ENCODE data around the gene ZFR. TPM values are rescaled to one million over a fixed set of nuclear protein-coding genes. Genes with fewer than 3 reads are reported as not detected.

ZFR gene
- total RNA-seq, 1 experiment from 2014 or later = 62.4 TPM

- H2AFZ ChIP-seq (ENCODE audit: low read length) = no peak overlapping the region
- no peaks in the 10 kb centered on the region for H3K23me2 ChIP-seq (ENCODE audit: insufficient read length, low read depth, low read length, poor library complexity, severe bottlenecking)
- no peak for TF ChIP-seq CTCF (conservative IDR thresholded peaks at IDR 0.05)
- no CpG with 5 or more reads among the region's 4 CpGs for WGBS (ENCODE audit: extremely low coverage, insufficient read length, low lambda C conversion rate)
- H3K4me2 ChIP-seq (ENCODE audit: insufficient read depth, insufficient read length, low read length) = no peak overlapping the region
- Mint-ChIP-seq H3K9me3 (no peaks in the 10 kb centered on the region), H3K4me1 (peaks cover 19 to 25% of the 10 kb centered on the region in 2 experiments), H3K27ac (no peak overlapping the region; a peak in 1 of 7 replicates), H3K27me3 (ENCODE audit: low read depth) (no peaks in the 10 kb centered on the region), H3K4me3 (no peak overlapping the region), H3K36me3 (ENCODE audit: insufficient read depth in 1 of 3, low read depth in 3 of 3) (peaks cover 6 to 31% (median 24%) of the 10 kb centered on the region in 3 experiments; a peak in 6 of 7 replicates)
- no peak overlapping the region for H2BK20ac ChIP-seq (ENCODE audit: low read depth, low read length, poor library complexity, severe bottlenecking)
- H3K27me3 ChIP-seq (ENCODE audit: insufficient read depth, low read length) = no peaks in the 10 kb centered on the region
- no peak overlapping the region for H2BK5ac ChIP-seq (ENCODE audit: insufficient read length, low read length)
- no peaks in the 10 kb centered on the region for H4K20me1 ChIP-seq (ENCODE audit: control insufficient read depth, insufficient read depth, insufficient read length)
- H3K9me3 ChIP-seq (ENCODE audit: control insufficient read depth, low read depth, low read length) = no peaks in the 10 kb centered on the region
- no peak overlapping the region for H3K18ac ChIP-seq (ENCODE audit: insufficient read length, low read depth, low read length)
- no peak overlapping the region for H2BK120ac ChIP-seq (ENCODE audit: low read depth, low read length, poor library complexity, severe bottlenecking)
- no peak overlapping the region for H4K8ac ChIP-seq (replicated peaks; ENCODE audit: insufficient read length, low read depth, low read length)
- no peak for DNase-seq
- no peak overlapping the region for H2BK12ac ChIP-seq (ENCODE audit: insufficient read length, low read depth, low read length)
- H3K4me1 ChIP-seq (ENCODE audit: insufficient read depth, low read length) = peaks cover 3% of the 10 kb centered on the region; the same call in 1 of the 2 replicates
- no peak overlapping the region for H4K91ac ChIP-seq (ENCODE audit: insufficient read length, low read depth, low read length)
- no peak overlapping the region for H3K27ac ChIP-seq (ENCODE audit: insufficient read length, low read depth, low read length)
- no peak overlapping the region for H2AK5ac ChIP-seq (ENCODE audit: insufficient read length, low read length)
- H4K5ac ChIP-seq (ENCODE audit: insufficient read length, low read depth, low read length) = no peak overlapping the region
- H3K79me1 ChIP-seq (ENCODE audit: insufficient read depth, low read depth, low read length, poor library complexity, severe bottlenecking) = no peaks in the 10 kb centered on the region
- no peak overlapping the region for H3K9ac ChIP-seq (ENCODE audit: extremely low read depth, insufficient read length, low read length)
- H3T11ph ChIP-seq (ENCODE audit: low read length) = no peak overlapping the region
- H3K79me2 ChIP-seq (ENCODE audit: insufficient read depth, low read length) = no peaks in the 10 kb centered on the region
- no peak overlapping the region for H3K4ac ChIP-seq (ENCODE audit: low read depth, low read length)
- no peak overlapping the region for H3K14ac ChIP-seq (ENCODE audit: insufficient read depth, low read length)
- no peak overlapping the region for H3K56ac ChIP-seq (ENCODE audit: insufficient read length, low read depth, low read length)
- no peak overlapping the region for H3K23ac ChIP-seq (ENCODE audit: insufficient read length, low read depth, low read length)
- H2BK15ac ChIP-seq (ENCODE audit: low read depth, low read length) = no peak overlapping the region
These were observed 82.0 kb downstream of the ZFR start for GRCh38 chr5:32362527-32362926.
